ENCODE results near the gene TMCO4.

- TF ChIP-seq CTCF (tag by site-specific recombination; IDR thresholded peaks at IDR 0.05) (no peak), ZNF114 (tag by site-specific recombination; IDR thresholded peaks at IDR 0.05) (no peak), ELK4 (IDR thresholded peaks at IDR 0.05; ENCODE audit: borderline replicate concordance, low read depth, low read length) (no peak)
These were observed 52.0 kb downstream of the TMCO4 start for GRCh38 chr1:19747761-19748160.
